SK-N-DZ (cell line): ENCODE measurements around the gene SIRPD.
"Not testable (repeated sequence)": the region's sequence is repeated elsewhere in the genome, so short reads cannot be mapped to it uniquely, and the experiment has no call there.

Experiments
- DNase-seq: peaks from one replicate; pipeline ENCODE4 v3.0.0-alpha.2; 2015; ENCODE audit warnings: low spot score

SIRPD gene

GRCh38 chr20:1537731-1538058 is 19.8 kb downstream of the SIRPD start:
- DNase-seq = no peak

GRCh38 chr20:1536893-1537730 is 20.4 kb downstream of the SIRPD start:
- no peak for DNase-seq

GRCh38 chr20:1535420-1536175 is 21.9 kb downstream of the SIRPD start:
- no peak for DNase-seq

GRCh38 chr20:1534526-1534925 is 23.0 kb downstream of the SIRPD start:
- no peak for DNase-seq

- DNase-seq = no peak
These were observed 24.4 kb downstream of the SIRPD start for GRCh38 chr20:1533059-1533458.

- DNase-seq = no peak
These were observed 28.7 kb downstream of the SIRPD start for GRCh38 chr20:1528811-1529210.

- no peak for DNase-seq
These were observed 29.6 kb downstream of the SIRPD start for GRCh38 chr20:1527923-1528322.

- no peak for DNase-seq
These were observed 30.6 kb downstream of the SIRPD start for GRCh38 chr20:1526896-1527295.

- DNase-seq = no peak
These were observed 31.2 kb downstream of the SIRPD start for GRCh38 chr20:1526310-1526709.

- DNase-seq = no peak
These were observed 33.5 kb downstream of the SIRPD start for GRCh38 chr20:1524004-1524403.

- DNase-seq = no peak
These were observed 40.5 kb downstream of the SIRPD start for GRCh38 chr20:1517010-1517409.

- no peak for DNase-seq
These were observed 43.7 kb downstream of the SIRPD start for GRCh38 chr20:1513801-1514200.

- DNase-seq = no peak
These were observed 48.3 kb downstream of the SIRPD start for GRCh38 chr20:1509237-1509636.

GRCh38 chr20:1508574-1508973 is 48.9 kb downstream of the SIRPD start:
- no peak for DNase-seq

- no peak for DNase-seq
These were observed 50.2 kb downstream of the SIRPD start for GRCh38 chr20:1507276-1507675.

GRCh38 chr20:1505871-1506270 is 51.6 kb downstream of the SIRPD start:
- no peak for DNase-seq

GRCh38 chr20:1505361-1505760 is 52.1 kb downstream of the SIRPD start:
- no peak for DNase-seq

GRCh38 chr20:1503564-1504227 is 53.8 kb downstream of the SIRPD start:
- DNase-seq = peak; percentile 74

GRCh38 chr20:1500496-1500895 is 57.0 kb downstream of the SIRPD start:
- no peak for DNase-seq

GRCh38 chr20:1499528-1500420 is 57.7 kb downstream of the SIRPD start:
- DNase-seq = no peak

- not testable (repeated sequence) for DNase-seq
These were observed 60.1 kb downstream of the SIRPD start for GRCh38 chr20:1497371-1497770.

- no peak for DNase-seq
These were observed 60.6 kb downstream of the SIRPD start for GRCh38 chr20:1496930-1497329.
